HepG2 (cell line): ENCODE measurements around the gene ATP10A. TPM values are rescaled to one million over a fixed set of nuclear protein-coding genes. Genes with fewer than 3 reads are reported as not detected.

Experiments used
- CREB1 ChIP-seq, 2 experiments: fragments of 450-650 bp in 1 of 2; IDR thresholded peaks; 2 replicates each; pipeline ENCODE4 v1.6.1; 2016 to 2017; ENCODE audit warnings: control low read depth in 1 of 2, mild to moderate bottlenecking in 1 of 2, missing compliant biosample characterization in 1 of 2, missing genetic modification characterization in 1 of 2
- DNMT3B ChIP-seq: conservative IDR thresholded peaks from 2 replicates; pipeline ENCODE4 v1.6.1; 2016; ENCODE audit warnings: missing biosample characterization, control low read depth
- HOXA9 ChIP-seq: sonication (generic); formaldehyde crosslinking; IDR thresholded peaks from 2 replicates; pipeline ENCODE4 v1.8.1; 2022; ENCODE audit warnings: missing genetic modification reagents, mild to moderate bottlenecking, moderate library complexity, borderline replicate concordance
- IKZF5 ChIP-seq: IDR thresholded peaks from 2 replicates; pipeline ENCODE4 v1.6.1; 2018; ENCODE audit warnings: missing genetic modification reagents, mild to moderate bottlenecking, missing compliant biosample characterization
- JUND ChIP-seq: sonication (generic); formaldehyde crosslinking; IDR thresholded peaks from 2 replicates; pipeline ENCODE4 v1.8.0; 2022; ENCODE audit warnings: mild to moderate bottlenecking, missing genetic modification reagents
- MED8 ChIP-seq: sonication (generic); formaldehyde crosslinking; IDR thresholded peaks from 2 replicates; pipeline ENCODE4 v1.8.1; 2023; ENCODE audit warnings: mild to moderate bottlenecking, missing genetic modification reagents; ENCODE audit not compliant: insufficient replicate concordance
- NFE2 ChIP-seq: sonication (generic); formaldehyde crosslinking; IDR thresholded peaks from 2 replicates; pipeline ENCODE4 v1.4.0; 2020; ENCODE audit warnings: missing genetic modification reagents
- PRDM15 ChIP-seq: sonication (generic); formaldehyde crosslinking; IDR thresholded peaks from 2 replicates; pipeline ENCODE4 v1.4.0; 2020; ENCODE audit warnings: missing genetic modification reagents
- RBFOX2 ChIP-seq: fragments of 200-400 bp; formaldehyde crosslinking; IDR thresholded peaks from 2 replicates; pipeline ENCODE4 v1.6.1; 2017; ENCODE audit warnings: low read depth, mild to moderate bottlenecking, low read length
- SKIL ChIP-seq: sonication (generic); formaldehyde crosslinking; IDR thresholded peaks from 2 replicates; pipeline ENCODE4 v1.8.0; 2022; ENCODE audit warnings: missing genetic modification reagents, mild to moderate bottlenecking, moderate library complexity, borderline replicate concordance
- TFAP4 ChIP-seq: sonication (generic); IDR thresholded peaks from 2 replicates; pipeline ENCODE4 v1.6.1; 2016; ENCODE audit warnings: low read depth, borderline replicate concordance
- ZBTB34 ChIP-seq: sonication (generic); formaldehyde crosslinking; IDR thresholded peaks from 2 replicates; pipeline ENCODE4 v1.8.0; 2022; ENCODE audit warnings: mild to moderate bottlenecking, missing genetic modification reagents
- ZNF12 ChIP-seq: sonication (generic); formaldehyde crosslinking; IDR thresholded peaks from 2 replicates; pipeline ENCODE4 v1.5.0; 2020; ENCODE audit warnings: missing genetic modification reagents
- ZNF205 ChIP-seq: IDR thresholded peaks from 2 replicates; pipeline ENCODE4 v1.6.1; 2018; ENCODE audit warnings: missing biosample characterization, missing genetic modification reagents
- ZNF251 ChIP-seq: sonication (generic); formaldehyde crosslinking; IDR thresholded peaks from 2 replicates; pipeline ENCODE4 v1.9.0; 2021; ENCODE audit warnings: mild to moderate bottlenecking, missing genetic modification reagents
- ZNF331 ChIP-seq: sonication (generic); formaldehyde crosslinking; IDR thresholded peaks from 2 replicates; pipeline ENCODE4 v1.4.0; 2020; ENCODE audit warnings: missing genetic modification reagents
- ZNF432 ChIP-seq: sonication (generic); formaldehyde crosslinking; IDR thresholded peaks from 2 replicates; pipeline ENCODE4 v1.5.0; 2020; ENCODE audit warnings: missing genetic modification reagents, mild to moderate bottlenecking, borderline replicate concordance
- ZNF468 ChIP-seq: sonication (generic); formaldehyde crosslinking; IDR thresholded peaks from 2 replicates; pipeline ENCODE4 v1.8.0; 2022; ENCODE audit warnings: mild to moderate bottlenecking, moderate library complexity, missing genetic modification reagents
- ZNF513 ChIP-seq: sonication (generic); formaldehyde crosslinking; conservative IDR thresholded peaks from 2 replicates; pipeline ENCODE4 v1.5.0; 2020; ENCODE audit warnings: missing genetic modification reagents
- polyA plus RNA-seq, 8 experiments: library from polyadenylated mRNA; depleted of rRNA in 3 of 8; stranded (reverse) in 7 of 8; unstranded in 1 of 8; fragments of >200 nt; fragmentation: Illumina TruSeq in 4 of 8; extraction: Trizol in 4 of 8; gene quantifications; 2 replicates each; pipeline versions ENCODE4 v1.2.1 to v1.2.3, GENCODE V29; 2011 to 2016; ENCODE audit warnings: low read depth in 4 of 8, missing spikeins in 1 of 8, mixed read lengths in 1 of 8; ENCODE audit not compliant: insufficient read depth in 1 of 8
- total RNA-seq, 5 experiments: library from RNA; depleted of rRNA; stranded (reverse); fragments of >200 nt; fragmentation: Illumina TruSeq; extraction: Trizol; gene quantifications; 2 replicates each; pipeline ENCODE4 v1.2.3, GENCODE V29; 2016; ENCODE audit warnings: low read depth in 1 of 5

Gene ATP10A
- total and polyA plus RNA-seq, 2 of the 13 experiments (the other 11 are each of a cell fraction or from before 2014, with no cell fraction given) = 0.58 to 4.2 TPM

GRCh38 chr15:25787855-25788520 lies 75.1 kb downstream of the ATP10A start (continued):
- TF ChIP-seq SKIL (CRISPR knock-in tag) = no peak
- TF ChIP-seq ZNF513 (CRISPR knock-in tag) = no peak
- TF ChIP-seq ZNF205 (CRISPR knock-in tag) = no peak
- no peak for TF ChIP-seq ZNF331 (CRISPR knock-in tag)
- TF ChIP-seq PRDM15 (CRISPR knock-in tag) = no peak
- no peak for TF ChIP-seq CREB1 (IDR thresholded peaks at IDR 0.05)
- TF ChIP-seq CREB1 (CRISPR knock-in tag; IDR thresholded peaks at IDR 0.05) = no peak
- TF ChIP-seq TFAP4 = peak; percentile 84
- no peak for TF ChIP-seq RBFOX2
- TF ChIP-seq HOXA9 (CRISPR knock-in tag) = no peak
- no peak for TF ChIP-seq ZNF251 (CRISPR knock-in tag)
- no peak for TF ChIP-seq DNMT3B (CRISPR knock-in tag)
- no peak for TF ChIP-seq MED8
- TF ChIP-seq ZNF432 (CRISPR knock-in tag) = no peak
- no peak for TF ChIP-seq IKZF5
- TF ChIP-seq NFE2 = no peak
- no peak for TF ChIP-seq ZNF468 (CRISPR knock-in tag)
- TF ChIP-seq ZBTB34 (CRISPR knock-in tag) = no peak
- peak; percentile 78 for TF ChIP-seq JUND (CRISPR knock-in tag)
- TF ChIP-seq ZNF12 (CRISPR knock-in tag) = no peak
